ENCODE measurements around the gene ASPSCR1.

DNA sequence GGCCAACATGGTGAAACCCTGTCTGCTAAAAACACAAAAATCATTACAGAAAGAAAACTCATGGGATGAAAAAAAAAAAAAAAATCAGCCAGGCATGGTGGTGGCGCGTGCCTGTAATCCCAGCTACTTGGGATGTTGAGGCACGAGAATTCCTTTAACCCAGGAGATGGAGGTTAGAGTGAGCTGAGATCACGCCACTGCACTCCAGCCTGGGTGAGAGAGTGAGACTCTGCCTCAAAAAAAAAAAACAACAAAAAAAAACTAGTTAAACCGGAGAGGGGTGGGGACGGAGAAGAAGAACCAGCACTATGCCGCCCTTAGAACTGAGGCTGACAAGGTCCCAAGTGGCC lies 9.1 kb upstream of the ASPSCR1 start:
- no peak for TF ChIP-seq POLR2A (IDR thresholded peaks at IDR 0.05; ENCODE audit: low read length)
- no peak for TF ChIP-seq GATA1 (IDR thresholded peaks at IDR 0.05; ENCODE audit: low read depth, low read length)

All from erythroblast (primary cell).